NCI-H1417 treated with DMSO at 0.1 percent for 48 hours (cell line): ENCODE data around the gene CORO2A.

ENCODE experiments used
- DNase-seq: peaks from one replicate; lab custom pipeline; 2025; lab: John Stamatoyannopoulos, UW

The CORO2A gene

DNA sequence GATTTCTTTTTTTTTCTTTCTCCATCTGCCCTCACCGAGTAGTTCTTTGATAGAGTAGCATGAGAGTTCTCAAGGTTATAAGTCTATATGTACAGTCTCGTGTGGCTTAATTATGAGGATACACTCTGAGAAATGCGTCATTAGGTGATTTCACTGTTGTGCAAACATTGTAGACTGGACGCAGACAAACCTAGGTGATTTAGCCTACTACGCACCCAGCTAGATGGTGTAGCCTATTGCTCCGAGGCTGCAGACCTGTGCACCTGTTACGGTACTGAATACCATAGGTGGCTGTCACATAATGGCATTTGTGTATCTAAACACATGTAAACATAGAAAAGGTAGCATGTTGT is 26.9 kb upstream of the CORO2A start:
- DNase-seq: no peak

- DNase-seq: no peak
Measured at GRCh38 chr9:98218562-98219363, 26.3 kb upstream of the CORO2A start.

DNA sequence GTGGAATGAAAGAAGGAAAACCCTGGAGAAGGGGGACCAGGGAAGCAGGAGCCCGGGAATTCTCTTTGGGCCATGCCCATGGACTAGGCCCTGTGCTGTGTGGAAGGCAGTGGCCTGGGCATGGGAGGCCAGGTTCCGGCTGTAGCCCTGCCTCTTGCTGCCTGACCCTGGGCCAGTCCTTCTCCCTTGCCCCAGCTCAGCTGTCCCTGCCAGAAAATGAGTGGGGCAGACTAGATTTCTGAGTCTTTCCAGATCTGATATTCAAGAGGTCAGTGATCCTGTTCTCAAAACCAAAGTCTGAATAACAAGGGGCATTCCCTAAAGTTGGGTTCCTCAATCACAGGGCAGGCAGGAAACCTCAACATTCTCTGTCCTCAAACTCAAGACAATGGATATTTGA is 24.8 kb upstream of the CORO2A start:
- DNase-seq: no peak

GRCh38 chr9:98216391-98216790 is 24.0 kb upstream of the CORO2A start:
- no peak for DNase-seq

DNA sequence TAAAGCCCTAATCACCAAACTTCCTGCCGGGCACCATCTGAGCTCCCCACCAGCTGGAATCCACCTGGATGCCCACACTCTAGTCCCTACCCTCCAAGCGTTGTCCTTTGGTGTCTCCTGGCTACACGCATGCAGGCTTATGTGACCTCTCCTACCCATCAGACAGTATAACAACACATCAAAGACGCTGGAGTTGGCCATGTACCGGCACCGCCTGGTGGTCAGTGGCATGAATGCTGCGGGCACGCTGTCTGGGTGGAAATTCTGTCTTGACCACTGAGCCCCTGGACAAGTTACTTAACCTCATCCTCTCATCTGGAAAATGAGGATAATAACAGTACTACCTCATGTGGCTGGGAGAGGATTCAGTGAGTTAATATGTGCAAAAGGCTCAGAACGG is 23.4 kb upstream of the CORO2A start:
- no peak for DNase-seq

DNA sequence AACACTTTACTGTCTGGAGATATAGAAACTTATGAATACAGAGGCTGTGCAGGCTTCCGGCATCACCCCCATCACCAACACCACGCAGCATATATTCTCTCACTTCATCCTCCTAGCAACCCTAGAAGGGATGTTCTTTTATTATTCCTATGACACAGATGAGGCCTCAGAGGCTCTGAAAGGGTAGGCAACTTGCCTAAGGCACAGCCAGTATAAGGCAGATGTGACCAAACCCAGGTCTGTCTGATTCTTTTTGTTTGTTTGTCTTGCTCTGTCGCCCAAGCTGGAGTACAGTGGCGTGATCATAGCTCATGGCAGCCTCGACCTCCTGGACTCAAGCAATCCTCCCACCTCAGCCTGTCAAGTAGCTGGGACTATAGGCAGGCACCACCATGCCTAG is 22.8 kb upstream of the CORO2A start:
- DNase-seq: no peak

DNA sequence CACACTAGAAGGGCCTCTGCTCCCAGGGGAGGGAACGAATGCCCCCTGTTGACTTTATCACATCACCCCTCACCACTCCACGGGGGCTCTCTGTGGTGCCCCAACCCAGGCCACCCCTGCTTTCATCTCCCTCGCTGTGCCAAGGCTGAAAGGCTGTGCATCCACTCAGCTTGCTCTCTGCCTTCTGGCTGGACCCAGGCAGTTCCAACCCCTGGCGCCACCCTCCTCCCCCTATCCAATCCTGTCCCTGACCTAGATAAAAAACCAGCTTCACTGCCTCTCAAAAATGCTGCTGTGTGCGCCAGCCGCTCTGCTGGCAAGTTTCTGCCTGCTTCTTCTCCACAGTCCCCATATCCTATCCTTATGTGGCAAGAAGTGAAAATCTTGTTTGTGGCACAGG is 22.4 kb upstream of the CORO2A start:
- DNase-seq: no peak

GRCh38 chr9:98211260-98211659 is 18.8 kb upstream of the CORO2A start:
- DNase-seq: no peak

DNA sequence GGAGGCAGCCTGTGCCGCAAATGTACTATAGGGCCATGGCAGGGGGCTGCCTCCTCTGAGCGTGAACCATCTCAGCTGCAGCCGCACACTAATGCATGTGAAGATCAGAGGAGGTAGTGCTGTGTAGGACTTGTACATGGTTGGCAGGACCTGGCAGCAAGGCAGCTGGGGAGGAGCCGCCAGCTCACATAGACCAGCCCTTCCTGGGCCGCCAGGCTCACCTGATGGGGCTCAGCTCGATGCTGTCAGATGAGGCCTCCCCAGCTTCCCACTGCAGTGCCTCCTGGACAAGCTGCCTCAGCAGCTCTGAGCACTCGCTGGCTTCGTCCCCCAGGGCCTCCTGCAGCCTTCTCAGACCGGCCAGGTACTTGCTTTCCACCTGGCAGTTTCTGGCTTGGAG is 18.0 kb upstream of the CORO2A start:
- no peak for DNase-seq

GRCh38 chr9:98209530-98209929 is 17.1 kb upstream of the CORO2A start:
- no peak for DNase-seq

- DNase-seq: no peak
Measured at GRCh38 chr9:98208635-98209034, 16.2 kb upstream of the CORO2A start.

DNA sequence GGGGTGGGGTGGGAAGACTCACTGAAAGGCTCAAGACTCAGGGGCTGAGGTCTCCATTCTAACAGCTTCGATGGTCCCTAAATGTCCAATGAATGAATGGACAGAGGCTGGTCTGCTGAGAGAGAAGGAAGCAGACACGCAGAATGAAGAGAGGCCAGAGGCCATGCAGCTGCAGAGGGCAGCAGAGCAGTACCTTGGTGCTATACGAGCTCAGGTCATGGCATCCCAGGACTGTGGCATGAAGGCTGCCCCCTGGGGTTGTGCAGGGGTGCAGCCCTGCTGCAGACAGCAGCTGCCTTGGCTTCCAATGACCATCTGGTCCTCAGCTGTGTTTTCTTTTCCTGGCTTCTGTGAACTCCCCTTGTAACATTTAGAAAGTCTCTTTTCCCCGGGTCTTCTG is 15.2 kb upstream of the CORO2A start:
- DNase-seq: no peak

DNA sequence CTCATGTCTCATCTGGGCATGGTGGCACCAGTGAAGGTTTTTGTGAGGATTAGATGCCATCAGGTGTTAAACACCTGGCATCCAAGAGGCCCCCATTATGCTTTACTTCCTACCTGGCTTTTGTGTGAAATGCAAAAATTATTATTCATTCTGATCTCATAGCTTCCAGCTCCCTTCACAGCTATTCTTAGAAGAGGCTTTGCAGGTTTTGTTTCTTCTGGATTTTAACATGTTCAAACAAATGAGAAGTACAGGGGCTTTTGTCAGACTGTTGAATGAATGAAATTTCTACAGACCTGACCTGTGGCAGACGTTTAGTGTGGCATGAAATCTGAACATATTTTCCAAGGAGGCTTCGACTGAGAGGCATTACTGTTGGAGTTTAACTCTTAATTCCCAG is 14.3 kb upstream of the CORO2A start:
- no peak for DNase-seq

- no peak for DNase-seq
Measured at GRCh38 chr9:98204692-98205091, 12.3 kb upstream of the CORO2A start.

GRCh38 chr9:98203153-98203552 is 10.7 kb upstream of the CORO2A start:
- DNase-seq: no peak

- DNase-seq: no peak
Measured at GRCh38 chr9:98202252-98202651, 9.8 kb upstream of the CORO2A start.

DNA sequence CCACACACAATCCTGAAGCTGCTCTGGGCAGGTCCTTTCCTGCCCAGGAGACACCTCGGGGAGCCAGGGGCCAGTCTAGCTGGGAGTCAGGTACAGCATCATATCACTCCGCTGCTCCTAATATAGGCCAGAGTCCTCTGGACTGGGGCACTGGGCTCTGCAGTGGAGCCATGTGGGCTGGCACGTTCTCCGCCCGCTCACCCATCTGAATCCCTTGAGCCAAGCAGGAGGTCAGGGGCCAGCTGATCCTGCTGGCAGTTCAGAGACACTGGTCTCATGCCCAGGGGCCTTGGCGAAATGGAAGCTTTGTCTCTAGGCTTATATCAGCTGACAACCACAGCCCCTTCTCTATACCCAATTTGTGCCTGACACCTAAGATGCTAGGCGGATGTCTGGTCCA is 9.3 kb upstream of the CORO2A start:
- DNase-seq: no peak

GRCh38 chr9:98201102-98201501 is 8.7 kb upstream of the CORO2A start:
- no peak for DNase-seq

DNA sequence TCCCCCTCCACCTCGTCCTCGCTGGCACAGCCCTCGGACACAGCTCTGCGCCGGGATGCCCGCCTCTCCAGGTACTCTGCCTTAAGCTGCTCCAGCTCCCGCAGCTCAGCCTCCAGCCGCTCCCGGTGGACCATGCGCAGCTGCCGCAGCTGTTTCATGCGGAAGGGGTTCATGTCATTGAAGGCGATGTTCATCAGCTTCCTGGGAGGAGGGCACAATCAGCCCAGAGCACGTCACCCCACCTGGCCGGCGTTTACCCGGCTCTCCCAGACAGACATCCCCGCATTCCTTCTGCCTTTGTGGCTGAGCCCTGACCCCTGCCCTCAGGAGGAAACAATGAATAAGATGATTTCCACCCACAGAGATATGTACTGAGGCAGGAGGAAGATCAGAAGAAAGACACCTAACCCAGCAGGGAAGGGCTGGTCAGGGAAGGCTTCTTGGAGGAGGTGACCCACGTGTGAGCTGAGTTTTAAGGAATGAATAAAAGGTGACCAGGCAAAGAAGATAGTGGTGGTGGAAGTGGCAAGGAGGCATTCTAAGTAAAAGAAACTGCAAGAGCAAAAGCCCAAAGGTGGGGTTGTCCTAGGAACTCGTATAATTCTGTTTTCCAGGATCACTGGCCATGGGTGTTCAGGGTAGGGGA is 7.1 kb upstream of the CORO2A start:
- DNase-seq: no peak

DNA sequence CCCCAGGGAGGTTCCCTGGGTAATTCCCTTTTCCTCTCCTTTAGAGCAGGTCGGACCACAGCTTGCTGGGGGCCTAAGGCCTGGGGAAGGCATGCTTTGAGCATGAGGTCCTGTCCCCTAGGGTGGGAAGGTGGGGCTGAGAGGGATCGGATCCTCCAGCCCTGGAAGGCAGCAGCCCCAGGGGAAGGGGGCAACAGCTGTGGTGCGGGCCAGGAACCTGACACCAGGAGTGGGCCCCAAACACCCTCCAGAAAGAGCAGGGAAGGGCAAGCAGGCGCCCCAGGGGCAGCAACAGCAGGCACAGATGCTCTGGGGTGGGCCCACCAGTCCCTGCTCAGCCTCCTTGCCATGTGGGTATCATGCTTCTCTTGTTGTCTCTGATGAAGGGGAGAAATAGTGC is 3.2 kb upstream of the CORO2A start:
- DNase-seq: no peak

DNA sequence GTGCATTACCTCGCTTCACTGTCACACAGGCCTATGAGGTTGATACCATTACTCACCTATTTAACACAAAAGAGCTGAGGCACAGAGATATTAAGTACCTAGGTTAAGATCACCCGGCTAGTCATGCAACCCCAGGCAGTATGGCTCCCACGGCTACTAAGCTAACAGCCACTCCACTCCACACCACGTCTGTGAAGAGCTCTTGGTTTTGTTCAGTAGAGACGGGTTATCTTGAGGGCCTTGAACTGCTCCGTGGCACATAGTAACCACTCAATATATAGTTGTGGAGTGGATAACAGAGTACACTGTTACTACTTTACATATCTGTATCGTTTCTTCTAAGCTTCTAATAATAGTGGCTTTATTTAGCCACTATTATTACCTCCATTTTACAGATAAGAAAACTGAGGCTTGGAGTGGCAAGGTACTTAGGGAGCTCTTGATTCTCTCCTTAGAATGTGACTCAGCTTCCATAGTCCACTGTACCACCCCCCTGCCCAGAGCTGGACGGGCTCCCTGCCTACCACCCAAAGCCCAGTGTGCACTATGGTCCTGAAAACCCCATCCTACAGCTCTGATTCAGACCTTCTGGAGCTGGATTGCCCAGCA is 1.0 kb upstream of the CORO2A start:
- no peak for DNase-seq

GRCh38 chr9:98191671-98192502 is 550 bp downstream of the CORO2A start:
- DNase-seq: no peak

- DNase-seq: no peak
Measured at GRCh38 chr9:98191181-98191608, 1.2 kb downstream of the CORO2A start.
